Measurements from ENCODE around the gene TADA2A.

TADA2A gene

DNA sequence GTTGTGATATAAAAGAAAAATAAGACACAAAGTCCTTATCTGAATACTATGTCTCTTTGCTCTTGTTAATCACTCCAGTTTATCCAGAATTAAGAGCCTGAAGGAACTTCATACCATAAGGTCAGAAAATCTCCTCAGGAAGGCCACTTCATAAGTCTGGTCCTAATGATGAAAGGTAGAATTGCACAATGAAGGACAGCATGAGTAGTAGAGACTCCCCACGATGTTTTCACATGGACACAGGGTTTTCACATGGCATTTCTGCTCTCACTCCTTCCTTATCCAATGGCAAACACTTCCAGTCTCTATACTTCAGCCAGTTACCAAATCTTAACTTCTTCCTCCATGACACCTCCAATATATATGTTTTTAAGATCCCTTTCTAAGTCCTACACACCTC lies 41.1 kb upstream of the TADA2A start:
- H3K4me3 ChIP-seq (ENCODE audit: low read depth, low read length) = no peak overlapping the region
- no peak for TF ChIP-seq CTCF (IDR thresholded peaks at IDR 0.05; ENCODE audit: borderline replicate concordance, insufficient read depth, low read depth, low read length)

DNA sequence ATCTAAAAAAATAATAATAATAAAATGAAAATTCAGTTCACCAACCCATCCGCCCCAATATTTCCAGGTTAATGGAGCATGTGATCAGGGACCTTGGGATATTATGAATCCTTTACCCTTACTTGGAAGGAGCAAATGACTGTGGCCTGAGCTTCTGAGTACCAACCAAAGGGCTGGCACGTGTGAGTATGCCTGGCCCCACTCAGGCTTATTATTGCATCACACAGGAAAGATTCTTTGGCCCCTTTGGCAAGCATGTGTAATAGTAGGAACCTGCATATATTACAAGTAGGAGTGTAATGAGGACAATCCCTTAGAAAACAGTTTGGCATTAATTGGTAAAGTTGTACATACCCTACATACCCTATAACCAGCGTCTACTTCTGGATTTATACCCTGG lies 38.1 kb upstream of the TADA2A start:
- TF ChIP-seq CTCF (IDR thresholded peaks at IDR 0.05; ENCODE audit: borderline replicate concordance, insufficient read depth, low read depth, low read length) = no peak
- no peak overlapping the region for H3K4me3 ChIP-seq (ENCODE audit: low read depth, low read length)

DNA sequence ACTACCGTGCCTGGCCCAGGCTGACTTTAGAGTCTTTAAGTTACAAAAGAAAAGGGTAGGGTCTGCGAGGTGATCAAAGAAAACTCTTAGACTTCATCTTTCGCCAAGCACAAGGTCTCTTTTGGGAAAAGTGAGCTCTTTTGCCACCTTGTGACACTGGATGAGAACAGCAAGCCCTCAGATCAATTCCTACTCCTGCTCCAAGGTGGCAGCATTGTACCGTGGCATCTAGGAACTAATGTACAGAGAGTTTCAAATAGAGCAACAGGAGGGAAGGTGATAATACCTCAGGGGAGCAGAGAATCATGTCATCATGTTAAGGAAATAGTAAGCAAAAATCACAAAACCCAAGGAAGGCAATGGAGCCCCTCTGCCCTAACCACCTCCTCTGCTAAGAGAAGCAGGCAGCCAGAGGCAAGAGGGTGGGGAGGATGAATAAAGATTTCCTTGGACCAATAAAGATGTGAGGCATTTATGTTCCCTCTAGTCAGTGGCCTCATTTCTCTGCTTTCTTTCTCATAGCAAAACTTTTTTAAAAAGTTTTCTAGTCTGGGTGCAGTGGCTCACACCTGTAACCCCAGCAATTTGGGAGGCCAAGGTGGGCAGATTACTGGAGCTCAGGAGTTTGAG lies 33.0 kb upstream of the TADA2A start:
- H3K4me3 ChIP-seq (ENCODE audit: low read depth, low read length) = no peak overlapping the region
- peak; percentile 99 for TF ChIP-seq CTCF (IDR thresholded peaks at IDR 0.05; ENCODE audit: borderline replicate concordance, insufficient read depth, low read depth, low read length)

DNA sequence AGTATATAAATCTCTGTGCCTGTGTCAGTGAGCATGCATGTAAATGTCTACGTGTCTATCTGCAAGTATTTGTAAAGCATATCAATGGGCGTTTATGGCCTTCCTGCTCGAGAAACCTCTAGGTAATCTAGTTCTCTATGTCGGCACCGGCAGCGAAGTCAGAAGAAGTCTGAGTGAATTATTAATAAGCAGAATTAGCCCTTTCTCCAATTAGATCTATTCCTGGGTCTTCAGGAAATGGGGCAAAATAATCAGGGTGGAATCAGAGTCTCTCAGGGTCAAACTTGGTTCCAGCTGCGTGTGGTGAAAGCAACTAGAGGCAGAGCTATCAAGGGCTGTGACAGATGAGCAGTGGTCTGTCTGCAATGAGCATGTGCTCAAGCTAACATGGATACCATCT lies 31.0 kb upstream of the TADA2A start, which contains the start of gene C17orf78:
C17orf78 (plus strand) TSS at position 280 of the 400 bp plus-strand sequence; CDS start at position 388, 108 bp downstream.
- no peak within 1 kb of the TSS for H3K4me3 ChIP-seq (ENCODE audit: low read depth, low read length)
- no peak for TF ChIP-seq CTCF (IDR thresholded peaks at IDR 0.05; ENCODE audit: borderline replicate concordance, insufficient read depth, low read depth, low read length)

GRCh38 chr17:37382056-37382455 lies 24.6 kb upstream of the TADA2A start:
- TF ChIP-seq CTCF (IDR thresholded peaks at IDR 0.05; ENCODE audit: borderline replicate concordance, insufficient read depth, low read depth, low read length) = no peak
- H3K4me3 ChIP-seq (ENCODE audit: low read depth, low read length) = no peak overlapping the region

GRCh38 chr17:37384560-37385149 lies 22.0 kb upstream of the TADA2A start:
- H3K4me3 ChIP-seq (ENCODE audit: low read depth, low read length) = no peak overlapping the region
- no peak for TF ChIP-seq CTCF (IDR thresholded peaks at IDR 0.05; ENCODE audit: borderline replicate concordance, insufficient read depth, low read depth, low read length)

GRCh38 chr17:37385474-37385990 lies 21.2 kb upstream of the TADA2A start:
- TF ChIP-seq CTCF (IDR thresholded peaks at IDR 0.05; ENCODE audit: borderline replicate concordance, insufficient read depth, low read depth, low read length) = no peak

More at GRCh38 chr17:37385474-37385990, 21.2 kb upstream of the TADA2A start:
- H3K4me3 ChIP-seq (ENCODE audit: low read depth, low read length) = no peak overlapping the region
